OCI-LY3 (cell line): Measurements from ENCODE around the gene ADCY9.
"Not testable (repeated sequence)": the region's sequence is repeated elsewhere in the genome, so short reads cannot be mapped to it uniquely, and the experiment has no call there.

Experiments used
- H2AFZ ChIP-seq: fragments of 200-600, 300-600 bp; shearing (Covaris generic); 2 replicates; pipeline ENCODE4 v1.6.0; 2014; ENCODE audit warnings: antibody characterized with exemption, low read depth, low read length
- H3K27ac ChIP-seq: fragments of 200-600, 300-600 bp; sonication (generic); 2 replicates; pipeline ENCODE4 v1.5.1; 2014; ENCODE audit warnings: mild to moderate bottlenecking, low read length, moderate library complexity, mixed read lengths
- H3K27me3 ChIP-seq: fragments of 200-600, 300-600 bp; sonication (generic); 2 replicates; pipeline ENCODE4 v1.6.1; 2014; ENCODE audit warnings: low read depth, low read length, mixed read lengths
- H3K36me3 ChIP-seq: fragments of 200-600, 300-600 bp; sonication (generic); replicated peaks from 2 replicates; pipeline ENCODE3; 2014; ENCODE audit warnings: low read depth, low read length, mixed read lengths
- H3K4me1 ChIP-seq: fragments of 300-600, 200-600 bp; sonication (generic); 2 replicates; pipeline ENCODE4 v1.6.1; 2014; ENCODE audit warnings: low read length, mixed read lengths
- H3K4me2 ChIP-seq: fragments of 200-600, 300-600 bp; sonication (generic); 2 replicates; pipeline ENCODE4 v1.6.1; 2014; ENCODE audit warnings: low read length, mixed read lengths
- H3K4me3 ChIP-seq: fragments of 300-600, 200-600 bp; sonication (generic); 2 replicates; pipeline ENCODE4 v1.5.1; 2014; ENCODE audit warnings: antibody characterized with exemption, mild to moderate bottlenecking, low read length, moderate library complexity
- H3K79me2 ChIP-seq: fragments of 300-600, 200-600 bp; shearing (Covaris generic); 2 replicates; pipeline ENCODE4 v1.6.1; 2014; ENCODE audit warnings: mild to moderate bottlenecking, low read length, mixed read lengths
- H3K9ac ChIP-seq: fragments of 300-600, 200-600 bp; shearing (Covaris generic); 2 replicates; pipeline ENCODE4 v1.6.0; 2014; ENCODE audit warnings: mild to moderate bottlenecking, low read length, moderate library complexity
- H3K9me3 ChIP-seq: fragments of 200-600, 300-600 bp; shearing (Covaris generic); 2 replicates; pipeline ENCODE4 v1.6.1; 2014; ENCODE audit warnings: low read length, mixed read lengths; ENCODE audit not compliant: insufficient read depth
- H4K20me1 ChIP-seq: fragments of 200-600, 300-600 bp; sonication (generic); 2 replicates; pipeline ENCODE4 v1.6.1; 2016; ENCODE audit warnings: low read length, mixed read lengths; ENCODE audit not compliant: insufficient read depth
- EZH2phosphoT487 ChIP-seq: fragments of 200-600 bp; shearing (Covaris generic); IDR thresholded peaks from 2 replicates; pipeline ENCODE4 v1.6.1; 2018; ENCODE audit warnings: antibody characterized with exemption, mixed run types, low read depth
- TF ChIP-seq, protein P1 (sequence below): fragments of 200-600, 300-600 bp; sonication (generic); IDR thresholded peaks from 2 replicates; pipeline ENCODE4 v1.5.1; 2014; ENCODE audit warnings: antibody characterized with exemption, low read length, low read depth

Gene ADCY9

DNA sequence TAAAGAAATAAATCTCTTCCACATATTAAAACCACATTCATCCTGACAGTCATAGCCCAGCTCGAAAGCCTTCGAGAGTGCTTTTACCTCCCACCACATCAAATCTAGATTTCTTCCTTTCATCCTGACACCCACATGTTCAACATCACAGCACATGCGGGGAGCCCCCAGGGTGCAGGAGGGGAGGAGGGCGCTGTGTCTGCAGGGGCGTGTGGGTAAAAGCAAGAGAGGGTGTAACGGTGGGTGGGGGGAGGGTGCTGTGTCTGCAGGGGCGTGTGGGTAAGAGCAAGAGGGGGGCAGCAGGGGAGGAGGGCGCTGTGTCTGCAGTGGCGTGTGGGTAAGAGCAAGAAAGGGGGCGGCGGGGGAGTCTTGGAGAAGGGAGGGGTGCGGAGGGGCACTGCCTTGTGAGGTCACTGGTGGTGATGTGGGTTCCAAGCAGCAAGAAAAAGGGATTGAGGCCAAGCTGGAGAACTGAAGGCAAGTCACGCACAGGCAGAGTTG lies 34.7 kb downstream of the ADCY9 start:
- Histone ChIP-seq H3K9ac (no peak overlapping the region), H3K36me3 (no peaks in the 10 kb centered on the region), H3K4me3 (no peak overlapping the region), H3K4me1 (no peaks in the 10 kb centered on the region), H3K27ac (no peak overlapping the region), H3K27me3 (no peaks in the 10 kb centered on the region), H3K79me2 (no peaks in the 10 kb centered on the region), H3K4me2 (no peak overlapping the region), H4K20me1 (no peaks in the 10 kb centered on the region), H3K9me3 (no peaks in the 10 kb centered on the region), H2AFZ (no peak overlapping the region)
- TF ChIP-seq, protein P1, sequence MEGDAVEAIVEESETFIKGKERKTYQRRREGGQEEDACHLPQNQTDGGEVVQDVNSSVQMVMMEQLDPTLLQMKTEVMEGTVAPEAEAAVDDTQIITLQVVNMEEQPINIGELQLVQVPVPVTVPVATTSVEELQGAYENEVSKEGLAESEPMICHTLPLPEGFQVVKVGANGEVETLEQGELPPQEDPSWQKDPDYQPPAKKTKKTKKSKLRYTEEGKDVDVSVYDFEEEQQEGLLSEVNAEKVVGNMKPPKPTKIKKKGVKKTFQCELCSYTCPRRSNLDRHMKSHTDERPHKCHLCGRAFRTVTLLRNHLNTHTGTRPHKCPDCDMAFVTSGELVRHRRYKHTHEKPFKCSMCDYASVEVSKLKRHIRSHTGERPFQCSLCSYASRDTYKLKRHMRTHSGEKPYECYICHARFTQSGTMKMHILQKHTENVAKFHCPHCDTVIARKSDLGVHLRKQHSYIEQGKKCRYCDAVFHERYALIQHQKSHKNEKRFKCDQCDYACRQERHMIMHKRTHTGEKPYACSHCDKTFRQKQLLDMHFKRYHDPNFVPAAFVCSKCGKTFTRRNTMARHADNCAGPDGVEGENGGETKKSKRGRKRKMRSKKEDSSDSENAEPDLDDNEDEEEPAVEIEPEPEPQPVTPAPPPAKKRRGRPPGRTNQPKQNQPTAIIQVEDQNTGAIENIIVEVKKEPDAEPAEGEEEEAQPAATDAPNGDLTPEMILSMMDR: no peak
- no peak for TF ChIP-seq EZH2phosphoT487

- H3K9ac ChIP-seq: no peak overlapping the region
- H4K20me1 ChIP-seq: no peaks in the 10 kb centered on the region
- no peak overlapping the region for H3K27ac ChIP-seq
- no peak overlapping the region for H3K4me2 ChIP-seq
- H3K9me3 ChIP-seq: no peaks in the 10 kb centered on the region
- no peak overlapping the region for H3K4me3 ChIP-seq
- no peak overlapping the region for H2AFZ ChIP-seq
- no peaks in the 10 kb centered on the region for H3K27me3 ChIP-seq
- H3K4me1 ChIP-seq: no peaks in the 10 kb centered on the region
- TF ChIP-seq EZH2phosphoT487: no peak
- TF ChIP-seq, protein P1: no peak
- no peaks in the 10 kb centered on the region for H3K36me3 ChIP-seq
- H3K79me2 ChIP-seq: no peaks in the 10 kb centered on the region
These were observed 35.2 kb downstream of the ADCY9 start for GRCh38 chr16:4081047-4081446.

DNA sequence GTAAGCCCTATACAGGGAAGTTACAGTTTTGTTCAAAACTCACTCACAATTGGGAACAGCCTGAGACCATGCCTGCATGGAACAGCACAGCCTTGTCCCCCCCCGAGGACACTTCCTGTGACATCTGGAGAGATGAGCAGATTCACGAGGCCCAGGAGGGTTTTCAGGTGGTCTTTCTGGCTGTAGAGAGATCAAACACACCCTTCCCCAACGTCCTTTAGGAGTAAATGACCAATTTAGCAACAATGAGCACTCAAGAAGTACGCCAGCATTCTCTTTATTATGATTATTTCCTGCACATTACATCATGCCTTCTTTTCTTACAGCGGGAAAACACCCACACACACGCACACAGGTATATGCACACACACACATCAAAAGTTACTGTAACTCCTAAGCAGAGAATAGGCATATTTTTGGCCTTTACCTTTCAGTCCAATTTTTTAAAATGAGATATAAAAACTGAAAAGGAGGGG lies 39.0 kb downstream of the ADCY9 start:
- Histone ChIP-seq H4K20me1 (no peaks in the 10 kb centered on the region), H3K4me3 (no peak overlapping the region), H3K4me2 (no peak overlapping the region), H3K9ac (no peak overlapping the region), H3K4me1 (no peaks in the 10 kb centered on the region), H3K79me2 (no peaks in the 10 kb centered on the region), H2AFZ (no peak overlapping the region), H3K9me3 (no peaks in the 10 kb centered on the region), H3K36me3 (no peaks in the 10 kb centered on the region), H3K27me3 (no peaks in the 10 kb centered on the region), H3K27ac (no peak overlapping the region)
- TF ChIP-seq, protein P1: no peak
- TF ChIP-seq EZH2phosphoT487: no peak

- no peaks in the 10 kb centered on the region for H3K79me2 ChIP-seq
- H3K27me3 ChIP-seq: no peaks in the 10 kb centered on the region
- TF ChIP-seq EZH2phosphoT487: no peak
- TF ChIP-seq, protein P1: no peak
- no peaks in the 10 kb centered on the region for H3K36me3 ChIP-seq
- no peak overlapping the region for H3K27ac ChIP-seq
- no peaks in the 10 kb centered on the region for H4K20me1 ChIP-seq
- no peaks in the 10 kb centered on the region for H3K9me3 ChIP-seq
- no peaks in the 10 kb centered on the region for H3K4me1 ChIP-seq
- H2AFZ ChIP-seq: no peak overlapping the region
- no peak overlapping the region for H3K4me2 ChIP-seq
- H3K4me3 ChIP-seq: no peak overlapping the region
- no peak overlapping the region for H3K9ac ChIP-seq
These were observed 40.7 kb downstream of the ADCY9 start for GRCh38 chr16:4075534-4075933.

GRCh38 chr16:4073150-4073549 lies 43.1 kb downstream of the ADCY9 start:
- not testable (repeated sequence) for H2AFZ ChIP-seq, H3K27ac ChIP-seq, H3K4me2 ChIP-seq, H3K4me1 ChIP-seq, H3K4me3 ChIP-seq, H4K20me1 ChIP-seq, H3K9ac ChIP-seq, H3K36me3 ChIP-seq, H3K79me2 ChIP-seq, H3K9me3 ChIP-seq, H3K27me3 ChIP-seq
